GM12872 (cell line): ENCODE results near the gene APOB.

Experiments used
- TF ChIP-seq, protein P1 (sequence below): IDR thresholded peaks from 3 replicates; pipeline ENCODE4 v1.5.1; 2011; ENCODE audit warnings: low read depth, mild to moderate bottlenecking, low read length, moderate library complexity; ENCODE audit not compliant: insufficient read depth

The APOB gene

GRCh38 chr2:21035282-21035973, 8.4 kb downstream of the APOB start:
- TF ChIP-seq, protein P1, sequence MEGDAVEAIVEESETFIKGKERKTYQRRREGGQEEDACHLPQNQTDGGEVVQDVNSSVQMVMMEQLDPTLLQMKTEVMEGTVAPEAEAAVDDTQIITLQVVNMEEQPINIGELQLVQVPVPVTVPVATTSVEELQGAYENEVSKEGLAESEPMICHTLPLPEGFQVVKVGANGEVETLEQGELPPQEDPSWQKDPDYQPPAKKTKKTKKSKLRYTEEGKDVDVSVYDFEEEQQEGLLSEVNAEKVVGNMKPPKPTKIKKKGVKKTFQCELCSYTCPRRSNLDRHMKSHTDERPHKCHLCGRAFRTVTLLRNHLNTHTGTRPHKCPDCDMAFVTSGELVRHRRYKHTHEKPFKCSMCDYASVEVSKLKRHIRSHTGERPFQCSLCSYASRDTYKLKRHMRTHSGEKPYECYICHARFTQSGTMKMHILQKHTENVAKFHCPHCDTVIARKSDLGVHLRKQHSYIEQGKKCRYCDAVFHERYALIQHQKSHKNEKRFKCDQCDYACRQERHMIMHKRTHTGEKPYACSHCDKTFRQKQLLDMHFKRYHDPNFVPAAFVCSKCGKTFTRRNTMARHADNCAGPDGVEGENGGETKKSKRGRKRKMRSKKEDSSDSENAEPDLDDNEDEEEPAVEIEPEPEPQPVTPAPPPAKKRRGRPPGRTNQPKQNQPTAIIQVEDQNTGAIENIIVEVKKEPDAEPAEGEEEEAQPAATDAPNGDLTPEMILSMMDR = no peak

GRCh38 chr2:21034972-21035279, 8.9 kb downstream of the APOB start:
- TF ChIP-seq, protein P1 = no peak

DNA sequence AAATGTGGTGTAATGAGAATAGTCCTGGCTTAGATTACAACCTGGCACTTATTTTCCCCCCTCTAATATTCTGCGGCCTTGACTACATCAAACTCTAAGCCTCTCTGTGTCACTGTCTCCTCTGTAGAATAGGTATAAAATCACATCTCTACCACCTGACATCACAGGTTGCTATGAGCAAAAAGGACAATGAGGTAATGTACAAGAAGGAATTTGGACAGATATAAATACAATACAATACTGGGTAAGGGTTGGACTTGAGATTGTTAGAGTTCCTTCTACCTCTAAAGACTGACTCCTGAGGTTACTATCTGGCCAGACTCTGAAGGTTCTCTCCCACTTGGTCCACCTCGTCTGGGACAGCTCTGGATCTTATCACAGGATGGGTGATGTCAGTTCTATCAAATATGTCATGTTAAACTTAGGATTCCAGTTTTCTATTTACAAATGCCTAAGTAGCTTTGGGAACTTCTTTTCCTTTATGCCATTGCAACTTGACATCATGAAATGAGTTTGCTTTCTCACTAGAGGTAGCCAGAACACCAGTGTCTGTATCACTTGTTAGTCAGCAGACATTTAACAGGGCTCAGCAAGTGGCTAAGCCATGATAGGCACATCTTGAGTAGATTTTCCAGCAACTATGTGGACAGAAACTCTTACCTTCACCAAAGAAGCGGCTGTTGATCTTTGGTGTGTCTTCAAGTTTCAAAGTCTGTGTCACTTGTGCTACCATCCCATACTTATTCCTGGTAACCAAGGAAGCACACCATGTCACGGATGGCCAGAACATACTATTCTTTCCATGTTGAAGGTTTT, 9.5 kb downstream of the APOB start:
- TF ChIP-seq, protein P1 = no peak

GRCh38 chr2:21033237-21034155, 10.4 kb downstream of the APOB start:
- TF ChIP-seq, protein P1 = no peak

DNA sequence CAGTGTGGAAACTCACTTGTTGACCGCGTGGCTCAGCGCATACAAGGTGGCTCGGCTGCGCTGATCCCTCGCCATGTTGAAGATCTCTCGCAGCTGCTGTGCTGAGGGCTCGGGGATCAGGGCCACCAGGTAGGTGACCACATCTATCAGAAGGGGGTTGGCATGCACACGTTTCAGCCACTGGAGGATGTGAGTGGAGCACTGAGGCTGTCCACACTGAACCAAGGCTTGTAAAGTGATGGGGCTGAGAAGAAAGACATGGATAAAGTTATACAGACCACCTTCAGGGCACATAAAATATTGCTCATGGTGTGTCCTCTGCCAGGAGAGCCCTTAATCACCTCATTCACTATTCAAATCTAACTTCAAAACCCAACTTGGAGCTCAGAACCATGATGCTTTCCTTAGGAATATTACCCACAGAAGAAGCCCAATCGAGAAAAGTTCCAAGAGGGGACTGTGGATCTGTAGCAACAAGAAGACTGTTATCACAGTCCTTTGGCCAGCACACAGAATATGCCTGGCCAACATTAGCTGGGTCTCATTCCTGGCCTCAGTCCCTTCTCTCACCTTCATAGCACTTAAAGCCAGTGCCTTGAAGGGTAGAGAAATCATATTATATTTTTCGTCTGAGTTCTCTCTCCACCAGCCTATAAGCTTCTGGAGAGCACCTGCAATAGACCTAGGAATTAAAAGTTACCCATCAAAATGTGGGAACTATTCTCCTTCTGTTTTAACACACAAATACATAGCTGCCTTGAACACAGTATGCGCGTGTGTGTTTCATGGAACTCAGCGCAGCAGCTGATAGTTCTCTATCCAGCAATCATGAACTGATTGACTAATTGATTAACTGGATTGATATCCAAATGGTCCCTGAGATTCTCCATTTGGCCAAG, 11.3 kb downstream of the APOB start:
- TF ChIP-seq, protein P1 = no peak

DNA sequence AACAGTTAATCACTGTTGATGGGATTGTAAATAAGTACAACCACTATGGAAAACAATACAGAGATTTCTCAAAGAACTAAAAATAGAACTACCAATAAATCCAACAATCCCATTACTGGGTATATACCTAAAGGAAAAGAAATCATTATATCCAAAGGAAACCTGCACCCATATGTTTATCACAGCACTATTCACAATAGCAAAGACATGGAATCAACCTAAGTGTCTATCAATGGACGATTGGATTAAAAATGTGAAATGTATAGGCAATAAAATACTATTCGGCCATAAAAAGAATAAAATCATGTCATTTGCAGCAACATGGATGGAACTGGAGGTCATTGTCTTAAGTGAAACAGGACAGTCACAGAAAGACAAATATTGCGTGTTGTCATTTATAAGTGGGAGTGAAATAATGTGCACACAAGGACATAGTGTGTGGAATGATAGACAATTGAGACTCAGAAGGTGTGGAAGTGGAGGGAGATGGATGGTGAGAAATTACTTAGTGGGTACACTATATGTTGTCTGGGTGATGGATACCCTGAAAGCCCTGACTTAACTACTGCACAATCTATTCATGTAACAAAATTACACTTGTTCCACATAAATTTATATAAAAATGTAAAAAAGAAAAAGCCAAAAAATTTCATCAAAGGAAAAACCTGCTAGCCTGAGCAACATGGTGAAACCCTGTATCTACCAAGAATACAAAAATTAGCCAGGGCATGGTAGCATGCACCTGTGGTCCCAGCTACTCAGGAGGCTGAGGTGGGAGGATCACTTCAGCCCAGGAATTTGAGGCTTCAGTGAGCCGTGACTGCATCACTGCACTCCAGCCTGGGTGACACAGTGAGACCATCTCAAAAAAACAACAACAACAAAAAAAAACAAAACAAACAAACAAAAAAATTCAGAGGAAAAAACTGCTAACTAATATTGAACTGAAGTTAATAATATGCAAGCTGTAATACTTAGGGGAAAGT, 12.6 kb downstream of the APOB start:
- TF ChIP-seq, protein P1 = no peak
